GM18907 (cell line): ENCODE data around the gene ZNF462.
"Not testable (repeated sequence)": the region's sequence is repeated elsewhere in the genome, so short reads cannot be mapped to it uniquely, and the experiment has no call there.

Experiments used
- ATAC-seq: cut with Tn5 transposase; IDR thresholded peaks from one replicate; pipeline ENCODE4 v1.9.1; 2021; ENCODE audit warnings: mild to moderate bottlenecking, moderate library complexity; ENCODE audit not compliant: unreplicated experiment

Gene ZNF462

GRCh38 chr9:106862821-106863720 is at the start of gene ZNF462:
ZNF462 (plus strand) TSS chr9:106863166; CDS start chr9:106923384, 60,218 bp downstream.
- ATAC-seq, result no peak

- no peak for ATAC-seq
These were observed 46.4 kb upstream of the ZNF462 start for GRCh38 chr9:106816524-106816923.

GRCh38 chr9:106818034-106818433 is 44.9 kb upstream of the ZNF462 start:
- ATAC-seq, result no peak

GRCh38 chr9:106820866-106821265 is 42.1 kb upstream of the ZNF462 start:
- no peak for ATAC-seq

- ATAC-seq, result no peak
These were observed 34.9 kb upstream of the ZNF462 start for GRCh38 chr9:106828070-106828469.

- ATAC-seq, result no peak
These were observed 34.0 kb upstream of the ZNF462 start for GRCh38 chr9:106828965-106829364.

GRCh38 chr9:106829666-106830408 is 33.1 kb upstream of the ZNF462 start:
- no peak for ATAC-seq

- no peak for ATAC-seq
These were observed 32.3 kb upstream of the ZNF462 start for GRCh38 chr9:106830527-106831150.

GRCh38 chr9:106834888-106835287 is 28.1 kb upstream of the ZNF462 start:
- no peak for ATAC-seq

GRCh38 chr9:106835840-106836239 is 27.1 kb upstream of the ZNF462 start:
- no peak for ATAC-seq

GRCh38 chr9:106843371-106843770 is 19.6 kb upstream of the ZNF462 start:
- ATAC-seq, result no peak

- ATAC-seq, result no peak
These were observed 16.7 kb upstream of the ZNF462 start for GRCh38 chr9:106846307-106846706.

GRCh38 chr9:106846857-106847256 is 16.1 kb upstream of the ZNF462 start:
- ATAC-seq, result no peak

GRCh38 chr9:106851640-106852039 is 11.3 kb upstream of the ZNF462 start:
- ATAC-seq, result not testable (repeated sequence)

- ATAC-seq, result no peak
These were observed 5.0 kb upstream of the ZNF462 start for GRCh38 chr9:106857811-106858470.

- no peak for ATAC-seq
These were observed 2.8 kb upstream of the ZNF462 start for GRCh38 chr9:106859957-106860720.

- no peak for ATAC-seq
These were observed 2.0 kb upstream of the ZNF462 start for GRCh38 chr9:106860721-106861639.

GRCh38 chr9:106861640-106862109 is 1.3 kb upstream of the ZNF462 start:
- no peak for ATAC-seq
